ENCODE results near the gene CYP4F22.
"Not testable (repeated sequence)": the region's sequence is repeated elsewhere in the genome, so short reads cannot be mapped to it uniquely, and the experiment has no call there.

Gene CYP4F22

DNA sequence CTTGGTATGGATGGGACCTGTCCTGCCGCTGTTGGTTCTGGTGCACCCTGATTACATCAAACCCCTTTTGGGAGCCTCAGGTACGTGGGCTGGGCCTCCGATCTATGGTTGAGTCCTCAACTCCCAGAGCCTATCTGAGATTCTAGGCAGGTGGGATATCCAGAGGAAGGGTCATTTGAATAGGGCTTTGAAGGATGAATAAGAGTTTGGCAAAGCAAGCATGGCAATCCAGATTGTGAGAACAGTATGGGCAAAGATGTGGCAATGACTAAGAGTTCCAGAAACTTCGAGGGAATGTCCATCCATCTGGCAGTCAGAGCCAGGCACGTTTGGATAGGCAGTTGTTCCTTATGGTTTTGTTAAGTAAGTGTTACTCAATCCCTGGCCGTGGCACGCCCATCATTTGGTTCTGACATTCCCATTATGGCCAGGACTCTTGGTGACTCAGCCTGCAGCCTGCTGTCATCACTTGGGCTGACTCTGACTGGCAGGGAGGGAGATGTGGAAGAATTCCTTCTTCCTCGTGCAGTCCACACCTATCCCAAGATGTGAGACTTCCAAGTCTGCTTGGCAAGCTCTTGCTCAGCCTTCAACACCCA is 21.5 kb downstream of the CYP4F22 start:
- Histone ChIP-seq H3K9ac (ENCODE audit: low read length) (no peak overlapping the region), H3K36me3 (ENCODE audit: control insufficient read depth, insufficient read depth, low read length) (no peaks in the 10 kb centered on the region), H3K4me3 (ENCODE audit: low read length) (no peak overlapping the region), H3K4me1 (ENCODE audit: control insufficient read depth, insufficient read depth, low read length) (no peaks in the 10 kb centered on the region), H3K27me3 (ENCODE audit: control insufficient read depth, insufficient read depth, low read length) (peaks cover under 1% of the 10 kb centered on the region), H3K27ac (ENCODE audit: low read depth, low read length) (no peak overlapping the region)

DNA sequence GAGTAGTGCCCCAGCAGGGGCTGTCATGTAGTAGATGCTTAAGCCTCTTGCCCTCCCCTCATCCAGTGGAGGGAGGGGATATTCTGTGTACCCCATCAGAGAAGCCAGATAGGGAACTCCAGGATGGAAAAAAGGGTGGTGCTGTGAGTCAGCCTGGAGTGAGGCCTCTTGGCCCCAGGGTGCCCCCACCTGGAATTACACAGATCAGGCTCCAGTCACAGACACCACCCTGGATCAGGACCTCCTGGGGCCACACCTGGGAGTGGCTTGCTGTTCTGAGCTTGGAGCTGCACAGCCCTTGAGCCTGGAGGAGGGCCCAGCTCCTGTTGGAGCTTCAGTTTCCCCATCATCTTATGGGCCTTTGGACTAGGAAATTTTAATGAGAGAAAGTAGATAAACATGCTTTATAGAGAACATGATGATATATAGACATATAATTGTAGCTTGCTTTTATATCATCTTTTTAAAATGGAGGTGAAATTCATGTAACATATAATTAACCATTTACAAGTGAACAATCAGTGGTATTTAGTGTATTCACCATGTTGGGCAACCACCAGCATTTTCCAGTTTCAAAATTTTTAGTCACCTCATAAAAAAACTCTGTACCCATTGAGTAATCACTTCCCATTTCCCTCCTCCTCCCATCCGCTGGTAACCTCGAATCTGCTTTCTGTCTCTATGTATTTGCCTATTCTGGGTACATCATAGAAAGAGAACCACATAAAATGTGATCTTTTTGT is 24.6 kb downstream of the CYP4F22 start:
- H3K27me3 ChIP-seq (ENCODE audit: control insufficient read depth, insufficient read depth, low read length), result peaks cover 4% of the 10 kb centered on the region
- H3K9ac ChIP-seq (ENCODE audit: low read length), result no peak overlapping the region
- H3K4me3 ChIP-seq (ENCODE audit: low read length), result no peak overlapping the region
- no peak overlapping the region for H3K27ac ChIP-seq (ENCODE audit: low read depth, low read length)
- H3K4me1 ChIP-seq (ENCODE audit: control insufficient read depth, insufficient read depth, low read length), result no peaks in the 10 kb centered on the region
- no peaks in the 10 kb centered on the region for H3K36me3 ChIP-seq (ENCODE audit: control insufficient read depth, insufficient read depth, low read length)

DNA sequence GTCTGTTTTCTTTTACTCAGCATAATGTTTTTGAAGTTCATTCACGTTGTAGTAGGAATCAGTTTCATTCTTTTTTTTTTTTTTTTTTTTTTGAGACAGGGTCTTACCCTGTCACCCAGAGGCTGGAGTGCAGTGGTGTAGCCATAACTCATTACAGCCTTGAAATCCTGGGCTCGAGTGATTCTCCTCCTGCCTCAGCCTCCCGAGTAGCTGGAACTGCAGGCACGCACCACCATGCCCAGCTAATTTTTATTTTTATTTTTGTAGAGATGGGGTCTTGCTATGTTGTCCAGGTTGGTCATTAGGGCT is 25.2 kb downstream of the CYP4F22 start:
- not testable (repeated sequence) for H3K27ac ChIP-seq (ENCODE audit: low read depth, low read length); H3K36me3 ChIP-seq (ENCODE audit: control insufficient read depth, insufficient read depth, low read length); H3K4me3 ChIP-seq (ENCODE audit: low read length); H3K9ac ChIP-seq (ENCODE audit: low read length); H3K27me3 ChIP-seq (ENCODE audit: control insufficient read depth, insufficient read depth, low read length); H3K4me1 ChIP-seq (ENCODE audit: control insufficient read depth, insufficient read depth, low read length)

DNA sequence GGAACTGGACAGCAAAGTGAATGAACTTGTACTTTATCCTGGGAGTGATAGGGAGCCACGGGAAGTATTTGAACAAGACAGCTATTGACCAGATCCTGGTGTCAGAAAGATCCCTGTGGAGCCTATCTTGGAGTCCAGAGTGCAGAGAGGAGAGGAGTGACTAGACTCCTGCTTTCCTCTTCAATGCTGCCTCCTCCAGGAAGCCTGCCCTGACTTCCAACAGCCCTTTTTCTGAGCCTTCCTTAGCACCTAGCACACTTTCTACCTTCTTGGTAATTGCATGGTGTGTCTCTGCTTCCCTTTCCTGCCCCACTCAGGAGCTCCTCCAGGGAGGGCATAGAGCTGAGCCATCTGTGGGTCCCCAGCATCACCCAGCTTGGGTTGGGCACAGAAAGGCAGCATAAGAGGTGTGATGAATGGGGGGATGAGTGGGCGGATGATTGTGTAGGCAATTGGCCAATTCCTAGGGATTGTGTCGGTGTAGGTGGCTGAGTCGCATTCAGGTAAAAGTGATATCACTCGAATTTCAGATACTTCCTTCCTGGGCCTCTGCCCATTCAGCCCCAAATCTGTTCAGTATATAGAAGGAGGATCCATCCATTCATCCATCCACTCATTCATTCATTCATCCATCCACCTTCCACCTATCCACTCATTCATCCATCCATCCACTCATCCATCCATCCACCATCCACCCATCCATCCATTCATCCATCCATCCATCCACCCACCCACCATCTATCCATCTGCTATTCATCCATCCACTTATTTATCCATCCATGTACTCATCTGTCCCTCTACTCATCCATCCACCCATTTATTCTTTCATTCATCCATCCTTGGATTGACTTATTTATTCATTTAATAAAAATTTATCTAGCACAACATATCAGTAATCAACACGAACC is 26.9 kb downstream of the CYP4F22 start:
- Histone ChIP-seq H3K4me1 (ENCODE audit: control insufficient read depth, insufficient read depth, low read length) (no peaks in the 10 kb centered on the region), H3K27me3 (ENCODE audit: control insufficient read depth, insufficient read depth, low read length) (peaks cover 4% of the 10 kb centered on the region), H3K36me3 (ENCODE audit: control insufficient read depth, insufficient read depth, low read length) (no peaks in the 10 kb centered on the region), H3K27ac (ENCODE audit: low read depth, low read length) (no peak overlapping the region), H3K9ac (ENCODE audit: low read length) (no peak overlapping the region), H3K4me3 (ENCODE audit: low read length) (no peak overlapping the region)

DNA sequence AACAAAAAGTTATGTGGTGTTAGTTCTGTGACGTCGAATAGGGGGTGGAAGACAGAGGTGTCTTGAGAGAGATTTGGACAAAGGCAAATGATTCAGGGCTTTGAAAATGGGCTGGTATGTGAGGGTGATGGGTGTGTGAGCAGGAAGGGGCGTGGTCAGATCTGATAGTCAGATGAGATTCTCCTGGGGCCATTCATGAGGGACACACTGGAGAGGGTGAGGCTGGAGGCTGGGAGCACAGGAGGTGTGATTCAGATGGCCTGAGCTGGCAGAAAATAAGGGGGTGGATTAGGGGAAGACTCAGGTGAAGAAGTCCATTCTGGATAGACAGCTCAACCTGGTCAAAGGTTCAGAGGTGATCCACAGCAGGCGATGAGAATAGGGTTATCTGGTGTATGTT is 28.0 kb downstream of the CYP4F22 start:
- Histone ChIP-seq H3K9ac (ENCODE audit: low read length) (no peak overlapping the region), H3K27ac (ENCODE audit: low read depth, low read length) (no peak overlapping the region), H3K4me3 (ENCODE audit: low read length) (no peak overlapping the region), H3K4me1 (ENCODE audit: control insufficient read depth, insufficient read depth, low read length) (no peaks in the 10 kb centered on the region), H3K27me3 (ENCODE audit: control insufficient read depth, insufficient read depth, low read length) (peaks cover 4% of the 10 kb centered on the region), H3K36me3 (ENCODE audit: control insufficient read depth, insufficient read depth, low read length) (no peaks in the 10 kb centered on the region)

DNA sequence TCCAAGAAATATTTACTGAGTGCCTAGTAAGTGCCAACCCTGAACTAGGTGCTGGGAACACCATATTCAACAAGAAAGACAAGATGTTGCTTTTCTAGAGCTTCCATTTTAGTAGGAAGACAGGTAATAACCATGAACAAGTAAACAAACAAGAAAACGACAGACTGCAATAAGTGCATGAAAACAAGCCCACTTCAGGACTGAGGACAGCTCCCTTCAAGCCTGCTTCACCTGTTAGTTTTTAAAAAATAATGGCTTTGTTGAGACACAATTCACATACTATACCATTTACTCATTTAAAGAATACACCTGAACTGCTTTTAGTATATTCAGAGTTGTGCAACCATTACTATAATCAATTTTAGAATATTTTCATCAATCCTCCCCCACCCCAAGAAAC is 30.4 kb downstream of the CYP4F22 start:
- no peak overlapping the region for H3K4me3 ChIP-seq (ENCODE audit: low read length)
- H3K4me1 ChIP-seq (ENCODE audit: control insufficient read depth, insufficient read depth, low read length), result no peaks in the 10 kb centered on the region
- no peak overlapping the region for H3K9ac ChIP-seq (ENCODE audit: low read length)
- H3K27ac ChIP-seq (ENCODE audit: low read depth, low read length), result no peak overlapping the region
- H3K36me3 ChIP-seq (ENCODE audit: control insufficient read depth, insufficient read depth, low read length), result no peaks in the 10 kb centered on the region
- H3K27me3 ChIP-seq (ENCODE audit: control insufficient read depth, insufficient read depth, low read length), result peaks cover 4% of the 10 kb centered on the region

DNA sequence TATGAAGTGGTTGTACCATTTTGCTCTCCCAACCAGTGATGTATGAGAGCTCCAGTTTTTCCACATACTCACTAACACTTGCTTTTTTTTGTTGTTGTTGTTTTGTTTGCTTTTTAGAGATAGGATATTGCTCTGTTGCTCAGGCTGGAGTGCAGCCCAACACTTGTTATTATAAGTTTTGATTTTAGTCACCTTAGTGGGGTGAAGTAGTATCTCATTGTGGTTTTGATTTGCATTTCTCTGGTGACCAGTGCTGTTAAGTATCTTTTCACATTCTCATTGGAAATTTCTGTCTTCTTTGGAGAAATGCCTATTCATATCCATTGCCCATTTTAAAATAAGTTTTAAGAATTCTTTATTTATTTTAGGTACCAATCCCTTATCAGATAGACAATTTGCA is 31.3 kb downstream of the CYP4F22 start:
- no peak overlapping the region for H3K4me3 ChIP-seq (ENCODE audit: low read length)
- H3K4me1 ChIP-seq (ENCODE audit: control insufficient read depth, insufficient read depth, low read length), result no peaks in the 10 kb centered on the region
- no peak overlapping the region for H3K27ac ChIP-seq (ENCODE audit: low read depth, low read length)
- no peaks in the 10 kb centered on the region for H3K36me3 ChIP-seq (ENCODE audit: control insufficient read depth, insufficient read depth, low read length)
- H3K9ac ChIP-seq (ENCODE audit: low read length), result no peak overlapping the region
- peaks cover 4% of the 10 kb centered on the region for H3K27me3 ChIP-seq (ENCODE audit: control insufficient read depth, insufficient read depth, low read length)

DNA sequence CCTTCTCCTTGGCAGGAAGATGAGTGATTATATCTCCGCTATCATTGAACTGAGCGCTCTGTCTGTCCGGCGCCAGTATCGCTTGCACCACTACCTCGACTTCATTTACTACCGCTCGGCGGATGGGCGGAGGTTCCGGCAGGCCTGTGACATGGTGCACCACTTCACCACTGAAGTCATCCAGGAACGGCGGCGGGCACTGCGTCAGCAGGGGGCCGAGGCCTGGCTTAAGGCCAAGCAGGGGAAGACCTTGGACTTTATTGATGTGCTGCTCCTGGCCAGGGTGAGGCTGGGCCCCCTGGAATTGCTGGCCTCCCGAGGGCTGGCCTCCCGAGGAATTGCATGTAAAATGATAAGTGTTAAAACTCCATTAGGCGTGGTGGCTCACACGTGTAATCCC is 32.1 kb downstream of the CYP4F22 start:
- no peak overlapping the region for H3K4me3 ChIP-seq (ENCODE audit: low read length)
- H3K36me3 ChIP-seq (ENCODE audit: control insufficient read depth, insufficient read depth, low read length), result no peaks in the 10 kb centered on the region
- H3K9ac ChIP-seq (ENCODE audit: low read length), result no peak overlapping the region
- no peaks in the 10 kb centered on the region for H3K4me1 ChIP-seq (ENCODE audit: control insufficient read depth, insufficient read depth, low read length)
- no peak overlapping the region for H3K27ac ChIP-seq (ENCODE audit: low read depth, low read length)
- H3K27me3 ChIP-seq (ENCODE audit: control insufficient read depth, insufficient read depth, low read length), result no peaks in the 10 kb centered on the region

DNA sequence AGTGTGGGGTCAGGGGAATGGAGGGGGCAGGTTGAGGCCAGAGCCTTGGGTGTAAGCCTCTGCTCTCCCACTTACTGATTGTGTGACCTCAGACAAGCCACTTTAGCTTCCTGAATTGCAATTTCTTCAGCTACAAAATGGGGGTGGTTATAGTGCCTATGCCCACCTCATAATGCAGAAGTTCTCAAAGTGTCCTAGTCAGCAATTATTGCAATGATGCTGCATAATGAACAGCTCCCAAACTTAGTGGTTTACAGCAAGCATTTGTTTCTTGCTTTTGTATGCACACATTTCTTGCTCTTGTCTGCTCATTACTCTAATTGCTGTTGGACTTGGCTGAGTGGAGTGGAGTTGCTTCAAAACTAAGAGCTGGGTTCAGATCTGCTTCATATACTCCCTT is 36.0 kb downstream of the CYP4F22 start:
- H3K9ac ChIP-seq (ENCODE audit: low read length), result no peak overlapping the region
- H3K4me1 ChIP-seq (ENCODE audit: control insufficient read depth, insufficient read depth, low read length), result no peaks in the 10 kb centered on the region
- H3K27me3 ChIP-seq (ENCODE audit: control insufficient read depth, insufficient read depth, low read length), result no peaks in the 10 kb centered on the region
- H3K4me3 ChIP-seq (ENCODE audit: low read length), result no peak overlapping the region
- no peak overlapping the region for H3K27ac ChIP-seq (ENCODE audit: low read depth, low read length)
- no peaks in the 10 kb centered on the region for H3K36me3 ChIP-seq (ENCODE audit: control insufficient read depth, insufficient read depth, low read length)

DNA sequence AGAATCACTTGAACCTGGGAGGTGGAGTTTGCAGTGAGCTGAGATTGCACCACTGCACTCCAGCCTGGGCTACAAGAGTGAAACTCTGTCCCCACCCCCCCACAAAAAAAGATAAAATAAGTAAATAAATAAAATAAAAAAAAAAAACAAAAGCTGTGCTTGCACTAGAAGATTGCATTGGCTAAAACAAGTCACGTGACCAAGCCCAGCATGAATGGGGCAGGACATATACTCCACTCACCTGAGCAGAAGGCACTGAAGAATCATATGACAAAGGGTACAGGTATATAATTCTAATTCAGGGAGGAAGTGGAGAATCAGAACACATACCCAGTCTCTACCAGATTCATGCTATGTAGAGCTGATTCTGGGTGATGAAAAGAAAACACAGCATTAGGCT is 36.6 kb downstream of the CYP4F22 start:
- Histone ChIP-seq H3K4me3 (ENCODE audit: low read length) (no peak overlapping the region), H3K27ac (ENCODE audit: low read depth, low read length) (no peak overlapping the region), H3K36me3 (ENCODE audit: control insufficient read depth, insufficient read depth, low read length) (no peaks in the 10 kb centered on the region), H3K27me3 (ENCODE audit: control insufficient read depth, insufficient read depth, low read length) (no peaks in the 10 kb centered on the region), H3K4me1 (ENCODE audit: control insufficient read depth, insufficient read depth, low read length) (no peaks in the 10 kb centered on the region), H3K9ac (ENCODE audit: low read length) (no peak overlapping the region)

DNA sequence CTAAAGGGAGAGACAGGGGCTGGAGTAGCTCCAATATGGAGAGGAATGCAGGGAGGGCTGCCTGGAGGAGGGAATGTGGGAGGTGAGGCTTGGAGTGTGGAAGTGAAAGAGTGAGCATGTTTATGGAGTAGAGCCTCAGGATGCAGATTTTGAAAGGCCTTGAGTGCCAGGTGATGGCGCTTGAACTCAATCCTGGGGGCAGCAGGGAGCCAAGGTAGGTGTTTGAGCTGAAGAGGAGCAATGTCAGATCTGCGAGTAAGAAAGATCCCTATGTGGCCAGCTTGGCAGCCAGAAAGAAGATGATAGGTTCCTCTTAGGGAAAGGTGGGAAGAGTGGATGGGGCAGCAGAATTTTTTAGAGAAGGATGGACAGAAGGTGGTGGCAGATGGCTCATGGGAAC is 40.3 kb downstream of the CYP4F22 start:
- H3K27me3 ChIP-seq (ENCODE audit: control insufficient read depth, insufficient read depth, low read length), result peaks cover 5% of the 10 kb centered on the region
- no peaks in the 10 kb centered on the region for H3K4me1 ChIP-seq (ENCODE audit: control insufficient read depth, insufficient read depth, low read length)
- H3K4me3 ChIP-seq (ENCODE audit: low read length), result no peak overlapping the region
- no peak overlapping the region for H3K27ac ChIP-seq (ENCODE audit: low read depth, low read length)
- H3K36me3 ChIP-seq (ENCODE audit: control insufficient read depth, insufficient read depth, low read length), result no peaks in the 10 kb centered on the region
- H3K9ac ChIP-seq (ENCODE audit: low read length), result no peak overlapping the region

DNA sequence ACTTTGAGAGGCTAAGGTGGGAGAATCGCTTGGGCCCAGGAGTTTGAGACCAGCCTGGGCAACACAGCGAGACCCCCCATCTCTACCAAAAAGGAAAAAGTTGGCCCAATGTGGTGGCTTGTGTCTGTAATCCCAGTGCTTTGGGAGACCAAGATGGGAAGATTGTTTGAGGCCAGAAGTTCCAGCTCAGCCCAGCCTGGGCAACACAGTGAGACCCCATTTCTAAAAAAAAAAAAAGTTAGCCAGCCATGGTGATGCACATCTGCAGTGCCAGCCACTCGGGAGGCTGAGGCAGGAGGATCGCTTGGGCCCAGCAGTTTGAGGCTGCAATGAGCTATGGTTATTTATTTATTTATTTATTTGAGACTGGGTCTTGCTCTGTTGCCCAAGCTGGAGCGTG is 41.3 kb downstream of the CYP4F22 start:
- Histone ChIP-seq H3K36me3 (ENCODE audit: control insufficient read depth, insufficient read depth, low read length) (no peaks in the 10 kb centered on the region), H3K27me3 (ENCODE audit: control insufficient read depth, insufficient read depth, low read length) (peaks cover 5% of the 10 kb centered on the region), H3K4me1 (ENCODE audit: control insufficient read depth, insufficient read depth, low read length) (no peaks in the 10 kb centered on the region), H3K27ac (ENCODE audit: low read depth, low read length) (no peak overlapping the region), H3K9ac (ENCODE audit: low read length) (no peak overlapping the region), H3K4me3 (ENCODE audit: low read length) (no peak overlapping the region)

Data from rectal smooth muscle tissue (tissue), 1 donor.